PC-3 (cell line): ENCODE data around the gene KCNK4.

Experiments
- EZH2 ChIP-seq: fragments of 300-600 bp; sonication (generic); IDR thresholded peaks from one replicate; pipeline ENCODE4 v1.6.1; 2017; ENCODE audit warnings: antibody characterized with exemption, mild to moderate bottlenecking, low read length; ENCODE audit not compliant: unreplicated experiment
- TF ChIP-seq, protein P1 (sequence below): fragments of 300-600 bp; sonication (generic); conservative IDR thresholded peaks from 2 replicates; pipeline ENCODE4 v1.5.1; 2017; ENCODE audit warnings: antibody characterized with exemption, low read depth, mild to moderate bottlenecking, low read length

DNA sequence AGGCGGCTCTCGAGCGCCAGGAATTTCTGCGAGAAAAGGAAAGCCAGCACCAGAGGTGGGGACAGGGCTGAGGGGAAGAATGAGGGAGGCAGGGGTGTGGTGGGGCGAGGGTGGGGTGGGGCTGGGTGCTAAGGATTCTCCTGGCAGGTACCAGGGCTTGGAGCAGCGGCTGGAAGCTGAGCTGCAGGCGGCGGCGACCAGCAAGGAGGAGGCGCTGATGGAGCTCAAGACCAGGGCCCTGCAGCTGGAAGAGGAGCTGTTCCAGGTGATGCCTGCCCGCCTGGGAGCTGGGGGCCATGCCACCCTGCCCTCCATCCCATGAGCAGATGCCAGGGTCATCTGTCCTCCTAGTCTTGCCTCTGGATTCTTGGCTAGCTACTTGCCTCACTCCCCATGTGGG, 58.3 kb downstream of the KCNK4 start:
- TF ChIP-seq, protein P1, sequence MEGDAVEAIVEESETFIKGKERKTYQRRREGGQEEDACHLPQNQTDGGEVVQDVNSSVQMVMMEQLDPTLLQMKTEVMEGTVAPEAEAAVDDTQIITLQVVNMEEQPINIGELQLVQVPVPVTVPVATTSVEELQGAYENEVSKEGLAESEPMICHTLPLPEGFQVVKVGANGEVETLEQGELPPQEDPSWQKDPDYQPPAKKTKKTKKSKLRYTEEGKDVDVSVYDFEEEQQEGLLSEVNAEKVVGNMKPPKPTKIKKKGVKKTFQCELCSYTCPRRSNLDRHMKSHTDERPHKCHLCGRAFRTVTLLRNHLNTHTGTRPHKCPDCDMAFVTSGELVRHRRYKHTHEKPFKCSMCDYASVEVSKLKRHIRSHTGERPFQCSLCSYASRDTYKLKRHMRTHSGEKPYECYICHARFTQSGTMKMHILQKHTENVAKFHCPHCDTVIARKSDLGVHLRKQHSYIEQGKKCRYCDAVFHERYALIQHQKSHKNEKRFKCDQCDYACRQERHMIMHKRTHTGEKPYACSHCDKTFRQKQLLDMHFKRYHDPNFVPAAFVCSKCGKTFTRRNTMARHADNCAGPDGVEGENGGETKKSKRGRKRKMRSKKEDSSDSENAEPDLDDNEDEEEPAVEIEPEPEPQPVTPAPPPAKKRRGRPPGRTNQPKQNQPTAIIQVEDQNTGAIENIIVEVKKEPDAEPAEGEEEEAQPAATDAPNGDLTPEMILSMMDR, result no peak
- TF ChIP-seq EZH2, result no peak
